ENCODE measurements around the gene INO80. TPM values are rescaled to one million over a fixed set of nuclear protein-coding genes. Genes with fewer than 3 reads are reported as not detected.

The INO80 gene
- total RNA-seq, 2 donors from 2014 or later, result 14.8 to 17.5 TPM

GRCh38 chr15:41060505-41060904 is 55.6 kb downstream of the INO80 start:
- H3K27me3 ChIP-seq (ENCODE audit: control insufficient read depth, insufficient read depth, low read length, poor library complexity, severe bottlenecking), result no peaks in the 10 kb centered on the region
- DNase-seq, result no peak
- no peaks in the 10 kb centered on the region for H3K4me1 Mint-ChIP-seq
- peaks cover 52% of the 10 kb centered on the region for H3K9me3 ChIP-seq (ENCODE audit: control insufficient read depth, low read length)
- peaks cover 84% of the 10 kb centered on the region for H3K36me3 Mint-ChIP-seq (ENCODE audit: low read depth)
- H3K4me1 ChIP-seq (ENCODE audit: control insufficient read depth, insufficient read depth, low read length), result no peaks in the 10 kb centered on the region
- peaks cover 32% of the 10 kb centered on the region for H3K9me3 Mint-ChIP-seq
- no peaks in the 10 kb centered on the region for H3K27me3 Mint-ChIP-seq (ENCODE audit: insufficient read depth)
- H3K36me3 ChIP-seq (ENCODE audit: control insufficient read depth, insufficient read depth, low read length), result peaks cover 89% of the 10 kb centered on the region
- H3K4me3 Mint-ChIP-seq, result no peak overlapping the region
- no peak overlapping the region for H3K9ac ChIP-seq (ENCODE audit: extremely low read depth, low read length, poor library complexity, severe bottlenecking)
- no peak for TF ChIP-seq CTCF (conservative IDR thresholded peaks at IDR 0.05)
- H3K4me3 ChIP-seq (ENCODE audit: low read length), result no peak overlapping the region
- H3K27ac ChIP-seq (ENCODE audit: low read depth, low read length), result no peak overlapping the region
- 90 to 98% methylated on average over 2 to 3 of the region's 3 CpGs for WGBS, 2 experiments (ENCODE audit: insufficient coverage in 1 of 2, insufficient read length in 1 of 2)
- H3K27ac Mint-ChIP-seq, result no peak overlapping the region

- H3K4me3 Mint-ChIP-seq, result no peak overlapping the region
- H3K27me3 Mint-ChIP-seq (ENCODE audit: insufficient read depth), result no peaks in the 10 kb centered on the region
- H3K27ac Mint-ChIP-seq, result no peak overlapping the region
- no peak overlapping the region for H3K4me3 ChIP-seq (ENCODE audit: low read length)
- H3K9me3 ChIP-seq (ENCODE audit: control insufficient read depth, low read length), result peaks cover 19% of the 10 kb centered on the region
- peaks cover 8% of the 10 kb centered on the region for H3K9me3 Mint-ChIP-seq
- H3K36me3 ChIP-seq (ENCODE audit: control insufficient read depth, insufficient read depth, low read length), result peaks cover 86% of the 10 kb centered on the region
- H3K27me3 ChIP-seq (ENCODE audit: control insufficient read depth, insufficient read depth, low read length, poor library complexity, severe bottlenecking), result no peaks in the 10 kb centered on the region
- no peak overlapping the region for H3K9ac ChIP-seq (ENCODE audit: extremely low read depth, low read length, poor library complexity, severe bottlenecking)
- peaks cover 84% of the 10 kb centered on the region for H3K36me3 Mint-ChIP-seq (ENCODE audit: low read depth)
- no peaks in the 10 kb centered on the region for H3K4me1 Mint-ChIP-seq
- no peak for TF ChIP-seq CTCF (conservative IDR thresholded peaks at IDR 0.05)
- no peak overlapping the region for H3K27ac ChIP-seq (ENCODE audit: low read depth, low read length)
- 95 to 100% methylated on average over 1 to 2 of the region's 2 CpGs for WGBS, 2 experiments (ENCODE audit: insufficient coverage in 1 of 2, insufficient read length in 1 of 2)
- DNase-seq, result no peak
- H3K4me1 ChIP-seq (ENCODE audit: control insufficient read depth, insufficient read depth, low read length), result no peaks in the 10 kb centered on the region
These were observed 59.3 kb downstream of the INO80 start for GRCh38 chr15:41056810-41057209.

GRCh38 chr15:41055706-41056105 is 60.4 kb downstream of the INO80 start:
- no peak overlapping the region for H3K27ac ChIP-seq (ENCODE audit: low read depth, low read length)
- 96% methylated on average over 2 of the region's 2 CpGs; no CpG with 5 or more reads in 1 of the 2 experiments for WGBS, 2 experiments (ENCODE audit: insufficient coverage in 1 of 2, insufficient read length in 1 of 2)
- H3K4me3 ChIP-seq (ENCODE audit: low read length), result no peak overlapping the region
- peaks cover 8% of the 10 kb centered on the region for H3K9me3 ChIP-seq (ENCODE audit: control insufficient read depth, low read length)
- DNase-seq, result no peak
- H3K36me3 Mint-ChIP-seq (ENCODE audit: low read depth), result peaks cover 83% of the 10 kb centered on the region
- no peak overlapping the region for H3K4me3 Mint-ChIP-seq
- H3K9me3 Mint-ChIP-seq, result peaks cover 4% of the 10 kb centered on the region
- no peak overlapping the region for H3K9ac ChIP-seq (ENCODE audit: extremely low read depth, low read length, poor library complexity, severe bottlenecking)
- no peaks in the 10 kb centered on the region for H3K27me3 ChIP-seq (ENCODE audit: control insufficient read depth, insufficient read depth, low read length, poor library complexity, severe bottlenecking)
- H3K4me1 ChIP-seq (ENCODE audit: control insufficient read depth, insufficient read depth, low read length), result no peaks in the 10 kb centered on the region
- no peaks in the 10 kb centered on the region for H3K4me1 Mint-ChIP-seq
- no peaks in the 10 kb centered on the region for H3K27me3 Mint-ChIP-seq (ENCODE audit: insufficient read depth)
- TF ChIP-seq CTCF (conservative IDR thresholded peaks at IDR 0.05), result no peak
- peaks cover 84% of the 10 kb centered on the region for H3K36me3 ChIP-seq (ENCODE audit: control insufficient read depth, insufficient read depth, low read length)
- no peak overlapping the region for H3K27ac Mint-ChIP-seq
